VCaP (cell line): ENCODE data around the gene DENND2A.
A peak's percentile ranks its signal among the peaks of the same experiment; 100 is the strongest.

Source experiments
- H3K27ac ChIP-seq: fragments of 450-650 bp; 2 replicates; pipeline ENCODE4 v1.5.1; 2017
- CTCF ChIP-seq: fragments of 450-650 bp; conservative IDR thresholded peaks from 2 replicates; pipeline ENCODE4 v1.5.1; 2017; ENCODE audit warnings: mild to moderate bottlenecking, moderate library complexity

DENND2A gene

GRCh38 chr7:140677496-140677895, 36.9 kb upstream of the DENND2A start:
- H3K27ac ChIP-seq: no peak overlapping the region
- no peak for TF ChIP-seq CTCF

- peak overlapping the region; percentile 99; the same call in 1 of the 2 replicates for H3K27ac ChIP-seq
These were observed 36.3 kb upstream of the DENND2A start for GRCh38 chr7:140676956-140677355.

- no peak for TF ChIP-seq CTCF
- H3K27ac ChIP-seq: peak overlapping the region; percentile 99
These were observed 35.7 kb upstream of the DENND2A start for GRCh38 chr7:140676306-140676705.

GRCh38 chr7:140675726-140676125, 35.1 kb upstream of the DENND2A start:
- TF ChIP-seq CTCF: no peak
- H3K27ac ChIP-seq: peak overlapping the region; percentile 99

GRCh38 chr7:140674899-140675701, 34.5 kb upstream of the DENND2A start:
- H3K27ac ChIP-seq: peak overlapping the region; percentile 99
- TF ChIP-seq CTCF: peak; percentile 78

- no peak for TF ChIP-seq CTCF
These were observed 33.8 kb upstream of the DENND2A start for GRCh38 chr7:140674356-140674800.

GRCh38 chr7:140673774-140674155, 33.2 kb upstream of the DENND2A start:
- TF ChIP-seq CTCF: no peak
- H3K27ac ChIP-seq: peak overlapping the region; percentile 99

More at GRCh38 chr7:140674356-140674800, 33.8 kb upstream of the DENND2A start:
- peak overlapping the region; percentile 99 for H3K27ac ChIP-seq
